Neural cell (in vitro differentiated cells): ENCODE results near the gene KLF9. TPM values are rescaled to one million over a fixed set of nuclear protein-coding genes. Genes with fewer than 3 reads are reported as not detected.

Experiments
- H2AFZ ChIP-seq: fragments of 200-600, 300-800 bp; sonication (generic), shearing (Covaris generic); 2 replicates; pipeline ENCODE4 v1.6.0; 2014; ENCODE audit warnings: low read depth, mild to moderate bottlenecking, antibody characterized with exemption, low read length, moderate library complexity
- H3F3A ChIP-seq: fragments of 200-600 bp; shearing (Covaris generic); 2 replicates; pipeline ENCODE4 v1.6.1; 2016; ENCODE audit warnings: mild to moderate bottlenecking, moderate library complexity, mixed read lengths, antibody characterized with exemption, low read length; ENCODE audit not compliant: insufficient read depth, poor library complexity, severe bottlenecking
- H3K27ac ChIP-seq: fragments of 200-600, 300-800 bp; sonication (generic), shearing (Covaris generic); 2 replicates; pipeline ENCODE4 v1.5.1; 2014; ENCODE audit warnings: mild to moderate bottlenecking, low read length, moderate library complexity
- H3K27me3 ChIP-seq: fragments of 300-800, 200-600 bp; sonication (generic), shearing (Covaris generic); 2 replicates; pipeline ENCODE4 v1.6.0; 2014; ENCODE audit warnings: mild to moderate bottlenecking, low read depth, low read length, moderate library complexity; ENCODE audit not compliant: insufficient read depth
- H3K36me3 ChIP-seq: fragments of 300-800, 200-600 bp; sonication (generic), shearing (Covaris generic); 2 replicates; pipeline ENCODE4 v1.5.1; 2014; ENCODE audit warnings: mild to moderate bottlenecking, antibody characterized with exemption, low read length, moderate library complexity; ENCODE audit not compliant: insufficient read depth
- H3K4me2 ChIP-seq: fragments of 300-800, 200-600 bp; sonication (generic), shearing (Covaris generic); 2 replicates; pipeline ENCODE4 v1.6.0; 2014; ENCODE audit warnings: mild to moderate bottlenecking, low read length
- H3K4me3 ChIP-seq: fragments of 300-800, 200-600 bp; sonication (generic), shearing (Covaris generic); 2 replicates; pipeline ENCODE4 v1.5.1; 2014; ENCODE audit warnings: mild to moderate bottlenecking, low read length, moderate library complexity
- H3K79me2 ChIP-seq: fragments of 200-600 bp; shearing (Covaris generic); replicated peaks from 2 replicates; pipeline ENCODE4 v1.6.0; 2014; ENCODE audit warnings: mild to moderate bottlenecking, low read length, moderate library complexity; ENCODE audit not compliant: insufficient read depth
- H3K9ac ChIP-seq: fragments of 300-800, 200-600 bp; sonication (generic), shearing (Covaris generic); 2 replicates; pipeline ENCODE4 v1.6.1; 2016; ENCODE audit warnings: mild to moderate bottlenecking, low read length, mixed read lengths
- H3K9me2 ChIP-seq: fragments of 200-600 bp; shearing (Covaris generic); 2 replicates; pipeline ENCODE4 v1.6.1; 2016; ENCODE audit warnings: mild to moderate bottlenecking, low read length, mixed read lengths; ENCODE audit not compliant: insufficient read depth
- H3K9me3 ChIP-seq: fragments of 200-600, 300-800 bp; sonication (generic), shearing (Covaris generic); 2 replicates; pipeline ENCODE4 v1.6.1; 2016; ENCODE audit warnings: mild to moderate bottlenecking, mixed run types, low read length, moderate library complexity, mixed read lengths
- H4K20me1 ChIP-seq: fragments of 200-600 bp; shearing (Covaris generic); 2 replicates; pipeline ENCODE4 v1.6.1; 2016; ENCODE audit warnings: mild to moderate bottlenecking, mixed run types; ENCODE audit not compliant: insufficient read depth
- CTCF ChIP-seq: fragments of 450-650 bp; IDR thresholded peaks from 2 replicates; pipeline ENCODE4 v1.5.1; 2014; ENCODE audit warnings: antibody characterized with exemption, mild to moderate bottlenecking, moderate library complexity; ENCODE audit not compliant: poor library complexity, severe bottlenecking
- EP300 ChIP-seq: fragments of 450-650 bp; conservative IDR thresholded peaks from 2 replicates; pipeline ENCODE4 v1.6.1; 2014; ENCODE audit warnings: antibody characterized with exemption, mild to moderate bottlenecking, moderate library complexity; ENCODE audit not compliant: poor library complexity, severe bottlenecking
- EZH2 ChIP-seq: fragments of 200-600, 300-800 bp; shearing (Covaris generic), sonication (generic); IDR thresholded peaks from 2 replicates; pipeline ENCODE4 v1.6.1; 2014; ENCODE audit warnings: antibody characterized with exemption, low read length, borderline replicate concordance, mild to moderate bottlenecking; ENCODE audit not compliant: insufficient read depth, poor library complexity, severe bottlenecking
- MXI1 ChIP-seq: fragments of 450-650 bp; conservative IDR thresholded peaks from 2 replicates; pipeline ENCODE4 v1.6.1; 2014; ENCODE audit warnings: antibody characterized with exemption, mild to moderate bottlenecking; ENCODE audit not compliant: poor library complexity, severe bottlenecking
- POLR2AphosphoS5 ChIP-seq: IDR thresholded peaks from 2 replicates; pipeline ENCODE4 v1.6.1; 2012
- RAD21 ChIP-seq: fragments of 450-650 bp; conservative IDR thresholded peaks from 2 replicates; pipeline ENCODE4 v1.6.1; 2014; ENCODE audit warnings: antibody characterized with exemption, mild to moderate bottlenecking, moderate library complexity
- REST ChIP-seq: IDR thresholded peaks from 2 replicates; pipeline ENCODE4 v1.6.1; 2012; ENCODE audit warnings: borderline replicate concordance
- SMC3 ChIP-seq: fragments of 450-650 bp; conservative IDR thresholded peaks from 2 replicates; pipeline ENCODE4 v1.6.1; 2014; ENCODE audit warnings: antibody characterized with exemption, mild to moderate bottlenecking, moderate library complexity; ENCODE audit not compliant: poor library complexity
- TAF1 ChIP-seq: IDR thresholded peaks from 2 replicates; pipeline ENCODE4 v1.6.1; 2012; ENCODE audit warnings: low read depth
- polyA plus RNA-seq: library from polyadenylated mRNA; depleted of rRNA; stranded (reverse); fragments of >200 nt; gene quantifications from 2 replicates; pipeline ENCODE4 v1.2.3, GENCODE V29; 2014

Gene KLF9
- polyA plus RNA-seq, 1 donor from 2014 or later: 0.11 TPM

- no peak overlapping the region for H3K9ac ChIP-seq
- H3K4me3 ChIP-seq: no peak overlapping the region
- H3K36me3 ChIP-seq: no peaks in the 10 kb centered on the region
- H3F3A ChIP-seq: no peaks in the 10 kb centered on the region
- no peak overlapping the region for H2AFZ ChIP-seq
- H3K27ac ChIP-seq: no peak overlapping the region
- H3K79me2 ChIP-seq: no peaks in the 10 kb centered on the region
- no peak for TF ChIP-seq REST
- no peak for TF ChIP-seq POLR2AphosphoS5
- no peak for TF ChIP-seq MXI1
- TF ChIP-seq EZH2: no peak
- TF ChIP-seq CTCF: no peak
- no peak for TF ChIP-seq TAF1
- no peak for TF ChIP-seq RAD21
- no peak for TF ChIP-seq SMC3
- no peak for TF ChIP-seq EP300
- H3K9me3 ChIP-seq: no peaks in the 10 kb centered on the region
- H4K20me1 ChIP-seq: no peaks in the 10 kb centered on the region
- H3K9me2 ChIP-seq: no peaks in the 10 kb centered on the region
- no peak overlapping the region for H3K4me2 ChIP-seq
- no peaks in the 10 kb centered on the region for H3K27me3 ChIP-seq
Observed at GRCh38 chr9:70382709-70383605, 31.5 kb downstream of the KLF9 start.

GRCh38 chr9:70382046-70382708, 32.3 kb downstream of the KLF9 start:
- Histone ChIP-seq H3K9me2 (no peaks in the 10 kb centered on the region), H3K9me3 (no peaks in the 10 kb centered on the region), H3K4me3 (no peak overlapping the region), H3F3A (no peaks in the 10 kb centered on the region), H3K36me3 (no peaks in the 10 kb centered on the region), H3K4me2 (no peak overlapping the region), H3K27ac (no peak overlapping the region), H3K9ac (no peak overlapping the region), H3K27me3 (no peaks in the 10 kb centered on the region), H3K79me2 (no peaks in the 10 kb centered on the region), H2AFZ (no peak overlapping the region), H4K20me1 (no peaks in the 10 kb centered on the region)
- TF ChIP-seq CTCF (no peak), MXI1 (no peak), POLR2AphosphoS5 (no peak), RAD21 (no peak), EZH2 (no peak), TAF1 (no peak), EP300 (no peak), REST (no peak), SMC3 (no peak)
